ENCODE results near the gene COX10. TPM values are rescaled to one million over a fixed set of nuclear protein-coding genes. Genes with fewer than 3 reads are reported as not detected.
A peak's percentile ranks its signal among the peaks of the same experiment; 100 is the strongest.

Gene COX10
- total RNA-seq, 1 donor from 2014 or later = 24.5 TPM

DNA sequence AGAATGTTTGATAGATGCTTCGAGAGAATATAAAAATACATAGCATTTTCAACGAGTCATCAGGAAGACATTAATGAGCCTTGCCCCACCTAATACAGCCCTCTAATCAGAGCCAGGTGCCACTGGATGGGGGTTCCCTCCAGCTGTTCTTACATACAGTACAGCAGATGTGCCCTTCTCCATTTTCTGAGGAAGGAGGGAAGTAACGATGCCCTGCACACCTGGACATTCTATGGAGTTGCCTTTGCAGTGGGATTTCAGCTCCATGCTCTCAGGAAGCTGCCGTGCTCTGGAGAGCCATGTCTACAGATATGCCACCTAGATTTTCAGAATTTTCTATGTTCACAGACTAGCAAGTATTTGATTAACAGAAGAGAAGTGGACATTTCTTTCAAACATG is 131.1 kb downstream of the COX10 start:
- TF ChIP-seq, protein P1, sequence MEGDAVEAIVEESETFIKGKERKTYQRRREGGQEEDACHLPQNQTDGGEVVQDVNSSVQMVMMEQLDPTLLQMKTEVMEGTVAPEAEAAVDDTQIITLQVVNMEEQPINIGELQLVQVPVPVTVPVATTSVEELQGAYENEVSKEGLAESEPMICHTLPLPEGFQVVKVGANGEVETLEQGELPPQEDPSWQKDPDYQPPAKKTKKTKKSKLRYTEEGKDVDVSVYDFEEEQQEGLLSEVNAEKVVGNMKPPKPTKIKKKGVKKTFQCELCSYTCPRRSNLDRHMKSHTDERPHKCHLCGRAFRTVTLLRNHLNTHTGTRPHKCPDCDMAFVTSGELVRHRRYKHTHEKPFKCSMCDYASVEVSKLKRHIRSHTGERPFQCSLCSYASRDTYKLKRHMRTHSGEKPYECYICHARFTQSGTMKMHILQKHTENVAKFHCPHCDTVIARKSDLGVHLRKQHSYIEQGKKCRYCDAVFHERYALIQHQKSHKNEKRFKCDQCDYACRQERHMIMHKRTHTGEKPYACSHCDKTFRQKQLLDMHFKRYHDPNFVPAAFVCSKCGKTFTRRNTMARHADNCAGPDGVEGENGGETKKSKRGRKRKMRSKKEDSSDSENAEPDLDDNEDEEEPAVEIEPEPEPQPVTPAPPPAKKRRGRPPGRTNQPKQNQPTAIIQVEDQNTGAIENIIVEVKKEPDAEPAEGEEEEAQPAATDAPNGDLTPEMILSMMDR (conservative IDR thresholded peaks at IDR 0.05) = no peak
- H3K9me3 Mint-ChIP-seq = no peaks in the 10 kb centered on the region

DNA sequence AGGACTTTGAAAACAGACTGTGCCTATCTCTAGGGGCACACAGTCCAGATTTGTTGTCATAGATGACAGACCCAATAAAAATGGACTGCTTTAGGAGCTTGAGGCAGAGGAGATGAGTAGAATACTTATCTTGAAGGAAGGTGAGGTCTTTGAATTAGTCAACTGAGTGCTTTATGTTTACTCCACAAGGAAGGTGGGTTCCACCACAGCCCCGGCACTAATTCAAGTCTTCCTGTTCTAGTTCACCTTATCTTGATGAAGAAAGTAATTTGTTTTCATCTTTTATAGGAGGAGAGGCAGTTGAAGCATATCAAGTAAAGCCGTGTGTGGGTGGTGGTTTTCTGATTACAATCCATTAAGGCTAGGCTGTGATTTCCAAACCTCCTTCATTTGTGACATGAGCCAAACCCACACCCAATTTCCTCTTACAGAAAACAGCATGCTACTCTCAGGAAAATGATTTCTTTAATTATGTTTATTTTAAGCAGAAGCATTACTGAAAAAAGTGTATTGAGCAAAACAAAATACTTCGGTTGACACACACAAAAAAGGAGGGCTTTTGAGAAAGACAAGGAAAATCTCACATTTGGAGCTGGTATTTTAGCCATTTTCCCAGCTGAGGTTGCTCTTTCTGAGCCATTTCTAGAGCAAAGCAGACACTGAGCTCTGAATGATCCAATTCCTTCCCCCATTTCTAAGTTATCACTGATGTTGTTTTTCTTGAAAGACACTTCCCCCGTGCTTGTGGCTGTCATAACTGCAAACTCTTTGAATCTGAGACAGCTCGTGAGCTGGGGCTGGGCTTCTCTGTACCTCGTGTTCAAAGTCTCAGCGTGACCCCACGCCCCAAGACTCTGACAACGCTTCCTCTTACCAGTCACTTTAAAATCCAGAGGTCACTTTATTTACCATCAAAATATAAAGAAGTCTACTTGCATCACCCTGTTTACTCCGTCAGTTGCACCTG is 132.0 kb downstream of the COX10 start:
- Mint-ChIP-seq H3K4me3 (no peak overlapping the region), H3K27ac (no peak overlapping the region), H3K27me3 (no peaks in the 10 kb centered on the region), H3K4me1 (ENCODE audit: unreplicated experiment) (peaks cover 21% of the 10 kb centered on the region), H3K36me3 (peaks cover 30% of the 10 kb centered on the region), H3K9me3 (no peaks in the 10 kb centered on the region)
- TF ChIP-seq, protein P1 (conservative IDR thresholded peaks at IDR 0.05) = no peak
- no peak for DNase-seq (ENCODE audit: extremely low spot score, unreplicated experiment)

More for the DNA sequence above, 131.1 kb downstream of the COX10 start:
- no peak overlapping the region for H3K27ac Mint-ChIP-seq
- no peak overlapping the region for H3K4me3 Mint-ChIP-seq
- H3K36me3 Mint-ChIP-seq = peaks cover 30% of the 10 kb centered on the region
- no peaks in the 10 kb centered on the region for H3K27me3 Mint-ChIP-seq
- no peak for DNase-seq (ENCODE audit: extremely low spot score, unreplicated experiment)
- peaks cover 21% of the 10 kb centered on the region for H3K4me1 Mint-ChIP-seq (ENCODE audit: unreplicated experiment)

DNA sequence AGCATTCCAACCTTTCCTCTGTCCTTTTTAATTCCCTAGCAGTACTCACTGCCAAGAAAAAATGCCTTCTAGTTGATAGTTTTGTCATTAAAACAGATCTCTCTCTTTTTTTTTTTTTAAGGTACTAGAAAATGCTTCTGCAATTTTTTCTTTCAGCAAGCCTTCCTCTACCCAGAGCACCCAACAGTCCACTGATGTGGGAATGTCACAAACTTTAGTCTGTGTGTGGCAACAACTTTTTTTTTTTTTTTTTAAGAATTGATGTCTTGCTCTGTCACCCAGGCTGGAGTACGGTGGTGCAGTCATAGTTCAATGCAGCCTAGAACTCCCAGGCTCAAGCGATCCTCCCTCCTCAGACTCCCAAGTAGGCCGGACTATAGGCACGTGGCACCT is 132.7 kb downstream of the COX10 start:
- Mint-ChIP-seq H3K27me3 (no peaks in the 10 kb centered on the region), H3K9me3 (no peaks in the 10 kb centered on the region), H3K27ac (no peak overlapping the region), H3K4me3 (no peak overlapping the region), H3K4me1 (ENCODE audit: unreplicated experiment) (peaks cover 21% of the 10 kb centered on the region), H3K36me3 (peaks cover 30% of the 10 kb centered on the region)
- DNase-seq (ENCODE audit: extremely low spot score, unreplicated experiment) = no peak
- TF ChIP-seq, protein P1 (conservative IDR thresholded peaks at IDR 0.05) = no peak

DNA sequence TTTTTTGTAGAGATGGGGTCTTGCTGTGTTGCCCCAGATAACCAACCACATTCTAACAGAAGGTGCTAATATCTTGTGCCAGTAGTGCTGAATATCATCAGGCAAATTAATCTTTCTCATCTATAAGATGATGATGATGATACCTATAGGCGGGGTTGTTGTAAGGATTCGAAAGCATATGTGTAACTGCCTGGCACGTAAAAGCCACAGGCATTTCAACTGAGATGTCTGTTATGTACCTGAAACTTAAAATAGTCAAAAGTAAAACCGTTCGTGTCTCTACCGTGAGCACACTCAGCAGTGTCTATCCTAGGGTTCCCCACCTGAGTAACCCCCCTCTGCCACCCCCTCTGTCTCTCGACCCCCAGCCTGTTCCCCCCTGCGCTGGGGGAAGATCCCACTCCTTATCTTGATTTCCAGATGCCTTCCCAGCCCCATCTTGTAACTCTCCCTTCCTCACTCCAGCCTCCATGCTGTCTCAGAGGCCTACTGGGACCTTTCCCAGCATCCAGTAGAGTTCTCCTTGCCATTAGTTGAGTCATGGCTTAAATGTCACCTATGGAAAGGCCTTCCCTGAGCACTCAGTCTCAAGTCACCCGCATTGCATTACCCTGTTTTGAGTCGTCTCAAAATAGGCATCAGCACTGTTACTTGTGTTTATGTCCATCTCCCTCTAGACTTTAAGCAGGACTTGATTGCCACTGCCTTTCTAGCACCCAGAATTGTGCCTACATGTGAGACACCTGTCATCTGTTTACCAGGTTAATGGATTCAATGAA is 133.3 kb downstream of the COX10 start:
- Mint-ChIP-seq H3K36me3 (peaks cover 34% of the 10 kb centered on the region), H3K4me3 (no peak overlapping the region), H3K27ac (no peak overlapping the region), H3K4me1 (ENCODE audit: unreplicated experiment) (peaks cover 21% of the 10 kb centered on the region), H3K9me3 (no peaks in the 10 kb centered on the region), H3K27me3 (no peaks in the 10 kb centered on the region)
- DNase-seq (ENCODE audit: extremely low spot score, unreplicated experiment) = no peak
- TF ChIP-seq, protein P1 (conservative IDR thresholded peaks at IDR 0.05) = no peak

DNA sequence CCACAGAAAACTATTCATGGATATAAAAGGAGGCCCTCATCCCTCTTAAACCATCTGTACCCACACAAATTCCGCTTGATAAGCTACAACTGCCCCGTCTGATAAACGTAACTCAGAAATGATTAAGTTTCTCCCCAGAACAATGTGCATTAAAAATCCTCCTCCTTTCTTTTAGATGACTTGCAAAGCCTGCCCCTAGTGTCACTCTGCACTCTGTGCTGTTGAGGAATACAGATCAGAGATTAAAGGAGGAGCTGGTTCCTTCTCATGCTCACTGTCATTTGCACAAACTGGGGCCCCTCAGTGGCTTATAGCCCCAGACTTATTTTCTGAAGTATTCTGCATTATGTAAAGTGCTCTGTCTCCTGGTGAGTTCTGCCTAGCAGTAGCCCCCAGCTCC is 134.1 kb downstream of the COX10 start:
- Mint-ChIP-seq H3K27ac (no peak overlapping the region), H3K9me3 (no peaks in the 10 kb centered on the region), H3K36me3 (peaks cover 37% of the 10 kb centered on the region), H3K27me3 (no peaks in the 10 kb centered on the region), H3K4me1 (ENCODE audit: unreplicated experiment) (peaks cover 17% of the 10 kb centered on the region), H3K4me3 (no peak overlapping the region)
- no peak for DNase-seq (ENCODE audit: extremely low spot score, unreplicated experiment)
- TF ChIP-seq, protein P1 (conservative IDR thresholded peaks at IDR 0.05) = peak; percentile 57

All from type B pancreatic cell (in vitro differentiated cells).